Naive thymus-derived CD8-positive, alpha-beta T cell (primary cell): ENCODE results near the gene TTC39B. TPM values are rescaled to one million over a fixed set of nuclear protein-coding genes. Genes with fewer than 3 reads are reported as not detected.

Experiments
- ATAC-seq, 2 donors: fragments of 150-1000 bp; cut with Tn5 transposase in 1 of 2; sonication (Bioruptor Pico), chemical (Tn5 transposase) in 1 of 2; 1 replicate in 1 of 2; 2 replicates in 1 of 2; pipeline ENCODE4 v1.10.0; 2021; ENCODE audit warnings: mild to moderate bottlenecking in 2 of 2, moderate library complexity in 2 of 2
- POLR2A ChIA-PET: fragments of 350-600 bp; sonication (Branson Sonifier 250); formaldehyde crosslinking; loops from one replicate; lab custom pipeline; 2021; ENCODE audit warnings: antibody characterized with exemption; lab: Charles Lee
- DNase-seq, 10 donors: peaks; one replicate each; pipeline versions ENCODE4 v3.0.0 to v3.0.0-alpha.2; 2020 to 2022
- H3K27ac Mint-ChIP-seq, 10 donors: one replicate each; pipeline ENCODE4 v1.8.0; 2020 to 2022; ENCODE audit warnings: mild to moderate bottlenecking in 10 of 10, mixed read lengths in 10 of 10, moderate library complexity in 4 of 10, inconsistent platforms in 1 of 10
- H3K27me3 Mint-ChIP-seq, 5 donors: one replicate each; pipeline ENCODE4 v1.8.0; 2021 to 2022; ENCODE audit warnings: mixed read lengths in 5 of 5
- H3K36me3 Mint-ChIP-seq, 3 donors: one replicate each; pipeline ENCODE4 v1.8.0; 2020 to 2022; ENCODE audit warnings: mixed read lengths in 3 of 3, mild to moderate bottlenecking in 2 of 3, inconsistent platforms in 1 of 3
- H3K4me1 Mint-ChIP-seq, 4 donors: one replicate each; pipeline ENCODE4 v1.8.0; 2021 to 2022; ENCODE audit warnings: mixed read lengths in 4 of 4
- H3K4me3 Mint-ChIP-seq, 10 donors: one replicate each; pipeline ENCODE4 v1.8.0; 2020 to 2022; ENCODE audit warnings: mild to moderate bottlenecking in 10 of 10, mixed read lengths in 10 of 10, moderate library complexity in 6 of 10, inconsistent platforms in 1 of 10
- H3K9me3 Mint-ChIP-seq, 9 donors: one replicate each; pipeline ENCODE4 v1.8.0; 2020 to 2022; ENCODE audit warnings: mixed read lengths in 9 of 9, mild to moderate bottlenecking in 3 of 9, inconsistent platforms in 1 of 9, moderate library complexity in 1 of 9
- polyA plus RNA-seq, 3 donors: library from polyadenylated mRNA; unstranded; fragments of 300-500 nt; fragmentation: Illumina TruSeq; gene quantifications; one replicate each; pipeline ENCODE4 v1.2.3, GENCODE V29; 2021
- total RNA-seq, 8 experiments: library from RNA in 2 of 8; stranded (reverse) in 2 of 8; gene quantifications; one replicate each; pipeline ENCODE4 v1.2.3 and lab custom pipeline; 2021 to 2026

TTC39B gene
- total and polyA plus RNA-seq, 5 experiments from 2014 or later = 4.5 to 44.8 (median 13.0) TPM

DNA sequence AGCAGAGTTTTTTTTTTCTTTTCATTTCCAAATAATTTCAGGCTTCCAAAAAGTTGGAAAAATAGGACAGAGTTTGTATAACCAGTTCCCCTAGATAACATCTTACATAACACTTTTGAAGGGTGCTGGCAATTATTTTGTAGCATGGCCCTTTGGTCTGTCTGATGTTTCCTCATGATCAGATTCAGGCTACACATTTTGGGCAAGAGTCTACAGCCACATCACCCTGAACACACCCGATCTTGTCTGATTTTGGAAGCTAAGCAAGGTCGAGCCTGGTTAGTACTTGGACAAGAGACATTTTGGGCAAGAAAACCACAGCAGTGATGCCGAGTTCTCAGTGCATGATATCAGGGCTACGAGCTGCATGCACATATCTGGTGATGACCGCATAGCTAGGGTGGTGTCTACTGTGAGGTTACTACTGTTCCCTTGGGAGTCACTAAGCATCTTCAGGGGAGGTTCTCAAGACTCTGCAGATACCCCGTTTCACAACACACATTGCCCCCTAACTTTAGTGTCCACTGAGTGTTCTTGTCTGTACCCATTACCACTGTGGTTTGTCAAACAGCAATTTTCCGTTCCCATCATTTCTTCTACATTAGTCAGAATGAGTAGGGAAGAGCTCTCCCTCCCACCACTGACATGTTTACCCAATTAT, 86.2 kb downstream of the TTC39B start:
- no peaks in the 10 kb centered on the region for H3K9me3 Mint-ChIP-seq
- peaks cover 4 to 60% (median 16%) of the 10 kb centered on the region in 3 donors for H3K36me3 Mint-ChIP-seq

DNA sequence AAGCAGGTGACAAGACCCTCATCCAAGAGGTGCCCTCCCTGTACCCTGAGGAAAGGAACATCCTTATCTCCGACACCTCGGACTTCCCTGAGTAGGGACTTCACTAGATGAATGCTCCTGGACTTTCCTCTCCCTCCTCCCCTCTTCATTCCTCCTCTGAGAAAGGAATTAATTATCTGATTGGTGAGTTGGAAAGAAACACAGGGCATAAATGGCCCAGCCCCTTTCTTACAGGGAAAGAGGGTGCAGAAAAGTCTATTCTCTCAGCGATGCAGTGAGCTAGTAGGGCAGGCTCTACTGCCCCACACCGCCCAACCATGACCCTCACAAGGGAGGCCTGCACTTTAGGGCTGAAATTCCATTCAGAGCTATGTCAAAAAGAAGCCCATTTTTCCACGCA, 87.5 kb downstream of the TTC39B start:
- no peaks in the 10 kb centered on the region for H3K27me3 Mint-ChIP-seq
- peaks cover 3 to 11% (median 8%) of the 10 kb centered on the region in 4 donors for H3K4me1 Mint-ChIP-seq
- DNase-seq (no peak), ATAC-seq (no peak)
- H3K4me3 Mint-ChIP-seq = no peak overlapping the region
- H3K36me3 Mint-ChIP-seq = peaks cover 4 to 57% (median 14%) of the 10 kb centered on the region in 3 donors
- peak overlapping the region in 6 of 10 donors; percentile 3 to 46 (median 24) for H3K27ac Mint-ChIP-seq
- H3K9me3 Mint-ChIP-seq = no peaks in the 10 kb centered on the region
- POLR2A ChIA-PET = no interaction called here

More for the DNA sequence above, 86.2 kb downstream of the TTC39B start:
- ATAC-seq (no peak), DNase-seq (no peak)
- Mint-ChIP-seq H3K27ac (peak overlapping the region in 3 of 10 donors; percentile 15 to 33 (median 23)), H3K4me3 (no peak overlapping the region), H3K4me1 (peaks cover 3 to 13% (median 8%) of the 10 kb centered on the region in 4 donors), H3K27me3 (no peaks in the 10 kb centered on the region)
- POLR2A ChIA-PET = no interaction called here

- Mint-ChIP-seq H3K4me1 (peaks cover 0 to 8% (median 5%) of the 10 kb centered on the region in 4 donors), H3K4me3 (no peak overlapping the region), H3K9me3 (no peaks in the 10 kb centered on the region), H3K27ac (peak overlapping the region in 2 of 10 donors; percentile 3 to 46), H3K36me3 (peaks cover 4 to 55% (median 11%) of the 10 kb centered on the region in 3 donors), H3K27me3 (no peaks in the 10 kb centered on the region)
- DNase-seq (no peak), ATAC-seq (no peak)
- POLR2A ChIA-PET = no interaction called here
These were observed 88.0 kb downstream of the TTC39B start for GRCh38 chr9:15218994-15219393.

GRCh38 chr9:15213249-15213648, 93.8 kb downstream of the TTC39B start:
- Mint-ChIP-seq H3K27ac (peak overlapping the region; percentile 1 to 88 (median 36)), H3K27me3 (no peaks in the 10 kb centered on the region), H3K4me3 (no peak overlapping the region), H3K9me3 (no peaks in the 10 kb centered on the region), H3K36me3 (peaks cover 5 to 65% (median 9%) of the 10 kb centered on the region in 3 donors), H3K4me1 (peaks cover 0 to 11% (median 6%) of the 10 kb centered on the region in 4 donors)
- POLR2A ChIA-PET = no interaction called here
- ATAC-seq = no peak
- DNase-seq = no peak

GRCh38 chr9:15211815-15212495, 95.1 kb downstream of the TTC39B start:
- no peaks in the 10 kb centered on the region for H3K9me3 Mint-ChIP-seq
- no peaks in the 10 kb centered on the region for H3K27me3 Mint-ChIP-seq
- no peak overlapping the region for H3K27ac Mint-ChIP-seq
- no peak overlapping the region for H3K4me3 Mint-ChIP-seq
- peaks cover 0 to 12% (median 5%) of the 10 kb centered on the region in 4 donors for H3K4me1 Mint-ChIP-seq
- DNase-seq (no peak), ATAC-seq (no peak)
- POLR2A ChIA-PET = no interaction called here
- peaks cover 5 to 62% (median 15%) of the 10 kb centered on the region in 3 donors for H3K36me3 Mint-ChIP-seq

- no peaks in the 10 kb centered on the region for H3K27me3 Mint-ChIP-seq
- no peak for ATAC-seq
- H3K27ac Mint-ChIP-seq = no peak overlapping the region
These were observed 95.7 kb downstream of the TTC39B start for GRCh38 chr9:15211160-15211814.

DNA sequence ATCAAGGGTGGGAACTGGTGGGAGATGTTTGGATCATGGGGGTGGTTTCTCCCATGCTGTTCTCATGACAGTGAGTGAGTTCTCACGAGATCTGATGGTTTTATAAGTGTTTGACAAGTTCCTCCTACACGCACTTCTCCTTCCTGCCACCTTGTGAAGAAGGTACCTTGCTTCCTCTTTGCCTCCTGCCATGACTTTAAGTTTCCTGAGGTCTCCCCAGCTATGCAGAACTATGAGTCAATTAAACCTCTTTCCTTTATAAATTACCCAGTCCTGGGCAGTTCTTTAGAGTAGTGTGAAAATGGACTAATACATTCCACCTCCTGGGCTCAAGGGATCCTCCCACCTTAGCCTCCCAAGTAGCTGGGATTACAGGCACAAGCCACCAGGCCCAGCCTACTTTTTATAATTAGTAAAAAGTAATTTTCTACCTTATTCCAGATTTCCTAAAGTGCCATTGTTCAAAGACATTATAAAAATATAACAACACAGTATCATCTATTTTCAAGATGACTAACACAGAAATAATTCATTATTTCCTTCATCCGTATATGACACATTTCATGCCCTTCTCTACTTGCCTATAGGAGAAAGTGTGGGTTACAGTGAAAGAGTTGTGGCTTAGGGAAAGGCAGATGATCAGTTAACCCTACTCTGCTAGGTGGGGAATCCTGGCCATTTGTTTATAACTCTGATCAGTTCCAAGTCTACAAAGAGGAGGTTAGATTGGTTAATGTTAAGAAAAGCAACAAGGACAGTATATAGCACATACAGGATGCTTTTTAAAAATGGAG, 99.9 kb downstream of the TTC39B start:
- Mint-ChIP-seq H3K36me3 (peaks cover 5 to 73% (median 21%) of the 10 kb centered on the region in 3 donors), H3K27ac (peak overlapping the region in 2 of 10 donors; percentile 53 to 63), H3K27me3 (no peaks in the 10 kb centered on the region), H3K4me1 (peaks cover 0 to 7% (median 6%) of the 10 kb centered on the region in 4 donors), H3K4me3 (no peak overlapping the region), H3K9me3 (no peaks in the 10 kb centered on the region)
- DNase-seq (no peak), ATAC-seq (no peak)
- POLR2A ChIA-PET = interaction anchor here (0.6 kb wide), 1 partner anchor 353 kb away, joined by 4 read pairs; no protein-coding TSS in a partner anchor

More at GRCh38 chr9:15211160-15211814, 95.7 kb downstream of the TTC39B start:
- Mint-ChIP-seq H3K36me3 (peaks cover 5 to 56% (median 17%) of the 10 kb centered on the region in 3 donors), H3K4me1 (peaks cover 0 to 12% (median 6%) of the 10 kb centered on the region in 4 donors), H3K4me3 (no peak overlapping the region), H3K9me3 (no peaks in the 10 kb centered on the region)
- POLR2A ChIA-PET = interaction anchor here (0.6 kb wide), 1 partner anchor 19 kb away, joined by 4 read pairs; no protein-coding TSS in a partner anchor
- peak; percentile 8 to 72 (median 59) for DNase-seq

- no peak for ATAC-seq
- peak overlapping the region in 3 of 10 donors; percentile 15 to 58 (median 55) for H3K27ac Mint-ChIP-seq
- peaks cover 0 to 7% (median 5%) of the 10 kb centered on the region in 4 donors for H3K4me1 Mint-ChIP-seq
- DNase-seq = no peak
- no peak overlapping the region for H3K4me3 Mint-ChIP-seq
- POLR2A ChIA-PET = no interaction called here
- peaks cover 5 to 79% (median 30%) of the 10 kb centered on the region in 3 donors for H3K36me3 Mint-ChIP-seq
- H3K27me3 Mint-ChIP-seq = no peaks in the 10 kb centered on the region
- no peaks in the 10 kb centered on the region for H3K9me3 Mint-ChIP-seq
These were observed 101.2 kb downstream of the TTC39B start for GRCh38 chr9:15205632-15206420.

DNA sequence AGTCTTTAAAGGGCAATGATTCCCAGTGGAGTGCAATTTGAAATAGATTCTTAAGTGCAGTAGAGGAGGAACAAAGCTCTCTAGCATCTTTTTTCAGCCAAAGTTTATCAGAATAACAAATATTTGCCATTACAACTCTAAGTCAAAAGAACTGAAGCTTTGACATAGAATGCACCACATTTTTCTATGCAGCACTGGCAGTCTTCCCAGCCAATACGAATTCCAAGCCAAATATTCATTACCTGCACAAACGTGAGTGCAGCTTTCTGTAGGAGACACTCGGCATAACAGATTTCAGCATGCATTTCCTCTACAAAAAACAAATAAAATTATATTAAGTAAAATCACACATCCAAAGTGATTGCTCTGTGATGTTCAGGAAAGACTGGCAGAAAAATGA, 103.4 kb downstream of the TTC39B start:
- Mint-ChIP-seq H3K36me3 (peaks cover 0 to 73% (median 27%) of the 10 kb centered on the region in 3 donors), H3K9me3 (no peaks in the 10 kb centered on the region), H3K4me1 (peaks cover 0 to 7% (median 4%) of the 10 kb centered on the region in 4 donors), H3K27ac (no peak overlapping the region), H3K27me3 (no peaks in the 10 kb centered on the region), H3K4me3 (no peak overlapping the region)
- POLR2A ChIA-PET = interaction anchor here (0.7 kb wide), 1 partner anchor 15 kb away, joined by 3 read pairs; no protein-coding TSS in a partner anchor
- DNase-seq = no peak
- ATAC-seq = no peak

DNA sequence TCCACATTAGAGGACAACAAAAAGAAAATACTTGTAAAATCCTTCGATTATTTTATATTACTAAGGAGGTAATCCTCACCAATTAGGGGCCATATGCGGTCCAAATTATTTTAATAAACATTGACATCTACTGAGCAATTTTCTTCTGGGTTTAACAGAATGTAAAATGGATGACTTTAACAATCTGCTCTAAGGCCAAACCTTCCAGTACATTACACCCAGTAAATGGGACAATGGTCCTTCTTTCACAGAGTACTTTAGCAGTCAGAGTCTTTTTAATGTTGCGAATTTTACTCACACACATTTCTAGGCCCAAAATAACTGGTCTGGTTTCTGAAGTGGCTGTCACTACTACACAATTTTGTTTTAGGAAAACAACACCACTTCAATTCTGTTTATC, 106.9 kb downstream of the TTC39B start:
- Mint-ChIP-seq H3K4me3 (no peak overlapping the region), H3K4me1 (peaks cover 0 to 3% (median 0%) of the 10 kb centered on the region in 4 donors), H3K36me3 (peaks cover 6 to 86% (median 43%) of the 10 kb centered on the region in 3 donors), H3K27me3 (no peaks in the 10 kb centered on the region), H3K27ac (no peak overlapping the region), H3K9me3 (peaks cover 0 to 4% (median 2%) of the 10 kb centered on the region in 9 donors)
- ATAC-seq = no peak
- DNase-seq = no peak
- POLR2A ChIA-PET = no interaction called here

DNA sequence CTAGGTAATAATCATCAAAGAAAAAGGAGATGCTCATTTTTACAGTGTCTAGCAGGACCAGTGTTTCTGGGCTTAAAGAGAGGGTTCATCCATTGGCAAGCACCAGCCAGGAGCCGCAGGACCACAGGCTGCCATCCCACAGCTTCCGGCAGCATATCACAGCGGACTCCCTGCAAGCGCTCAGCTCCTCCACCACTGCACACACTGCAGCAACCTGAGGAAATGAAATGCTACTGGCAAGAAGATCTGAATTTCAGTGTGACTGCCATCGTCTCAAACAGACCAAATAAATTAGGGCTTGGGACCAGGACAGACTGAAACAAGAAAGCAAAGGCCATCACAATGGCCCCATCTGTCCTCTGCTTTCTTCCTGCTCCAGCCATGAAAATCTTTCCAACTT, 114.2 kb downstream of the TTC39B start:
- H3K36me3 Mint-ChIP-seq = peaks cover 10 to 91% (median 69%) of the 10 kb centered on the region in 3 donors
- H3K27ac Mint-ChIP-seq = no peak overlapping the region
- no peaks in the 10 kb centered on the region for H3K27me3 Mint-ChIP-seq
- POLR2A ChIA-PET = interaction anchor here (0.6 kb wide), 1 partner anchor 297 kb away, joined by 8 read pairs; no protein-coding TSS in a partner anchor
- peaks cover 0 to 4% (median 2%) of the 10 kb centered on the region in 9 donors for H3K9me3 Mint-ChIP-seq
- ATAC-seq (no peak), DNase-seq (no peak)
- H3K4me1 Mint-ChIP-seq = peaks cover 6 to 15% (median 13%) of the 10 kb centered on the region in 4 donors
- H3K4me3 Mint-ChIP-seq = no peak overlapping the region
